Activated CD8-positive, alpha-beta memory T cell treated with anti-CD3 and anti-CD28 coated beads, Interleukin-2, amount 50 U/mL, for 48 hours (primary cell): Measurements from ENCODE around the gene ODAD2.

ENCODE experiments used
- DNase-seq: peaks from one replicate; pipeline ENCODE4 v3.0.0-alpha.2; 2020

ODAD2 gene

DNA sequence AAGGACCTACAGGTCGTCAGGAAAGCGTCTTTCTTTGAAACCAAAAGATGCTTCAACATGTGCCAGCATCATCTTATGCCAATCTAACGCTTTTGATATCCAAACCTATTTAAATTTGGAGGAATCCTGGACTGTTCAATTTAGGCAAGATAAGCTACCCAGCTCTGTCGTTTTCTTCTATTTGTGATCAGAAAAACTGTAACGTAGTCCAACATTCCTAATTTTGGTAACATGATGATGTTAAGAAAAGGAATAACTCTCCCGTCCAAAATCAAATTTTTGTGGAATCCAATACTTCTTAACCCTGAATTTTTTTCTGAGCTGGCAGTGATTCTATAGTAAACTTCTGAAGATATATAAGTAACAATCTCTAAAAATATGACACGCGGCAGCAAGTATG, 160.0 kb downstream of the ODAD2 start:
- DNase-seq, result no peak

DNA sequence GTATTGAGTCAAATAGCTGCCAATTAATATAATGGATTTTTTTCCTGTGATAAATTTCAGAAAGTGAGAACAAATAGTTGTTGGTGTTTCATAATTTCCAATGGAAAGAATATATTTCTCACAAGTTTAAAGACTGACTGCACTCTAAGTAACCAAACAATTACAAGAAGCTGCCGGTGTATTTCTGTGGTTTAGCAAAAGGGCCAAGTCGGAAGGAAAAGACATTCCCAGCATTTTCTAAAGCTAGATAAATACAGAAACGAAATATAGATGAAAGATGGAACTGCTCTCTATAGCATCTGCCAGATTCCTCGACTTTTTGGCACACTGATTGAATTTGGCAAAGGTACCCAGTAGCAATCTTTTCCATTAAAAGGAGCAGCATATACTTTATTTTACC, 160.5 kb downstream of the ODAD2 start:
- no peak for DNase-seq

DNA sequence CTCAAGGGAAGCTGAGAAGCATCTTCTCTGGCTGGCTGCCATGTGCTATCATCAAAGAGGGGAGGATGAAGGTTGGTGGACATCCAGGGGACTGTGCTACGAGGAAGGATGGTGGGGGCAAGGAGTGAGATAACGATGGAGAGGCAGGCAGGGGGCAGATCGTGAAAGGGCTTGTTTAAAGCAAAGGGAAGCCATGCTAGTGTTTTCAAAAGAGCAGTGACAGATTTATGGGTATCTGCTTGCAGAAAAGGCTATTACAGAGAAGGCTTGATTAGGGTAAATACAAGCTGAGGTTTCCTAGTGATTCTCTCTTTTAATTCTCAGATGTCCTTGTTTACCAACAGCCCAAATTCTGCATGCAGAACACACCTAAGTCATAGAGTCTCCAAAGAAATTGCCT, 164.4 kb downstream of the ODAD2 start:
- no peak for DNase-seq

DNA sequence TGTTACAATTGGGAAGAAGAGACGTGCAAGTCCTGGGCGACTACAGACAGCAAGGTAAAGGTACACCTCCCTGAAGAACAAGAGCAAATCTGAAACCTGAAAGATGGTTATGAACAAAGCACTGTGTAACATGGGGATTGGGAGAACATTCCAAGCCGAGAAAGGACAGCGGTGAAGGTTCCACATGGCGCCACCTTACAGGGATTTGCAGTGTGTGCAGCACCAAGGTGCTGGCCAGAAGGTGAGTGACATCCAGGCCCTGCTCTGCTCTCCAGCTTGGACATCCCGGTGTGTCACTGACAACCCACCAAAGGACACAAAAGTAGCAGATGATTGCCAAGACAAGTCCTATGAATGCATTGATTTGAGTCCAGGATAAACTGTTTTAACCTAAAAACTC, 165.1 kb downstream of the ODAD2 start:
- no peak for DNase-seq

DNA sequence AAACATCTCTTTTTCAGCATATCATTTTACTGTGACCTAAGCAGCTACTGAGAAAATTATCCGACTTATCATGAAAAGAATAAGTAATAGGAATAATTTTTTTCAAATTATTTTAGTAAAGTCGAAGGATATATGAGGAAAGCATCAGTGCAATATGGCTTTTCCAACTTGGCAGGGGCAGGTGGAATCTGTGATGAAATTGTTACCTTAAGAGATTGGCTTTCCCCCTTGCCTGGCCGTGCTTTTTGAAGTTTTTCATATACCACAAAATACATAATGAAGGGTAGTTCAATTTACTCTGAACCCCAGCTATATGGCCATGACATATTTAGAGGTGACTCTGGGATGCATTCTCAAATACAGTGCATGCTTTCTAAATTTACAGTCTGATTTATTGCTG, 166.1 kb downstream of the ODAD2 start:
- no peak for DNase-seq

DNA sequence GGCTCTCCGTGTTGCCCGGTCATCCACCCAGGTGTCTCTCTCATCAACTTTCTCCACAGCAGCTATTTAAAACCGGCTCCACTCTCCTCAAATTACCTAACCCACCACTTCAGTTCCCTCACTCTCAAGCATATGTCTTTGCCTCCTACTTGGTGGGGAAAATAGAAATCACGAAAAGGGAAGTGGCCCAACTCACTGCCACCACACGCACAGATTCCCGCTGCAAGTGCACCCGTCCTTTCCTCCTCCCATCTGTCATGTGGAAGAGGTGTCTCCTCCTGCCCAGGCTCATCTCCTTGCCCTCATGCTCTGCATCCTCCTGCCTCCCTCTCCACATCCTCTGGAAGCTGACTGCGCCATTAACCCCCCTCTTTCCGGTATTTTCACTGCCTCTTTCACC, 172.5 kb downstream of the ODAD2 start:
- DNase-seq, result no peak

DNA sequence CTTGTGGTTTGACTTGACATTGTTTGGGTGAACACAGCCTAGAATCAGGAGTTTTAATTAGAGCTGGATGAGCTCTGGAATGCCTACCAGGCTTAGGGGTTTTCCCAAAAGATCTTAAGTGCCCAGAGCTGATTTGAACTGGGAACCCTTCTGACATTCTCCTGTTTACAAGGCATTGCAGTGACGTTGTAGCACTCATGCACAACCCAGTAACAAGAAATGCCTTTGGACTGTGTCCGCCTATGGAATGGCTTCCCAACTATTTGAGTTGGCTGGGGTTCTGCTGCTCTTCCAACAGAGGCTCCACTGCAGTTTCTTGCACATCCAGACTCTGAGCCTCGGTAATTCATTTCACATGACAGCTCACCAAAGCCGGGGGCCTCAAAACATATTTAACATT, 176.6 kb downstream of the ODAD2 start:
- no peak for DNase-seq

DNA sequence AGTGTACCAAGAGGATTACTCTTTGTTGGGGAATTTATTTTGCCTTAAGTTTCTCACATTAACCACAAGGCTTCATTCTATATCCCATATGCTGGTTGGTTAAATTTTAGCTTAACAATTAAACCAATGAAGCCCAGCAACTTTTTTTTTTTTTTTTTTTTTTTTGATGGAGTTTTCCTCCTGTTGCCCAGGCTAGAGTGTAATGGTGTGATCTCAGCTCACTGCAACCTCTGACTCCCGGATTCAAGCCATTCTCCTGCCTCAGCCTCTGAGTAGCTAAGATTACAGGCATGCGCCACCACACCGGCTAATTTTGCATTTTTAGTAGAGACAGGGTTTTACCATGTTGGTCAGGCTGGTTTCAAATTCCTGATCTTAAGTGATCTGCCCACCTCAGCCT, 178.2 kb downstream of the ODAD2 start:
- DNase-seq, result no peak

DNA sequence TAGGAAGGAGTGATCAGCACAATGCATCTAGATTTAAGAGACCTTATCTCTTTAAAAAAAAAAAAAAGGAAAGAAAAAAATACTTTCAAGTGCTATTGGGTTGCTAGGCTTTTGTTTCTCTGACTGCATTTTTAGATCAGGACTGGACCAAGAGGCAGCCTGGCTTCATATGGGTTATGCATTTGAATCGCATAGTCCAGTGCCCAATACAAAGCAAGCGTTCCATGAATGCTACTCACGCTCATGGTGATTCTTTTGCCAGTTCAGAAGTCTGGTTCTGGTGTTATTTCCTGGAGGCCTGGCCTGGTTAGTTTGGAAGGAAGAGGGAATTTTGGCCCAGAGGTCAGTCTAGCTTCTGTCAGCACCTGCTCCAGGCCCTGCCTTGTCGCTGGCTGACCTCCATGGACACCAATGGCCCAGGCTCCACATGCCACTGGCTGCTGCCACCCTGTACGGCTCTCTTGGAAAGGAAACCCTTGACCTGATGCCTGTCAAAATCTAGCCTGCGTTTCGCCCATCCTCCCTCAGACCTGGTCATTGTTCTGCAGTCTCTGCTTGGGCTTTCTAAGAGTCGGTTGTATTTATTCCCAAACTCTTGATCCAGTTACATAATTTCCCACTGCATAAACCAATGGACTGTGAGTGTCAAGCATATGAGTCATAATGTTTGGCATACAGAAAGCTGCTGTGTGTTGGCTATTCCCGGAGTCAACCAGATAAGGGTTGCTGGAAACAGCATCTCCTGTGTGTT, 178.9 kb downstream of the ODAD2 start:
- DNase-seq, result no peak

DNA sequence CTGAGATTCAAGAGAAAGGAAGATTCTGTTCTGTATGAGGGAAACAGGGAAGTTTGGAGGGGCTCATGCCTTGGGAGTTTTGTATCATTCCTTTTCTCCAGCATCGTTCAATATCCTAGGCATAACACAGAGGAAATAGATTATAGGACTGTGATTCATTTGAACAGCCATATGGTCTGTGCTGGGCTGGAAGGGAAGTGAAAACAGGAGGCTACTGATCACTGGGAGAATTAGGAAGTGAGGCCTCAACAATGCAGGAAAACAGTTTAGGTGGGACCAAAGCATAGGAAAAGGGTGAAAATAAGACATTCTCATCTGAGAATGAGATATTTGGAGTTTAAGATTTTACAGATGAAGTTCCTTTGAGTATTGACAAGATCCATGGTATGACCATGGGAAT, 182.6 kb downstream of the ODAD2 start:
- no peak for DNase-seq

DNA sequence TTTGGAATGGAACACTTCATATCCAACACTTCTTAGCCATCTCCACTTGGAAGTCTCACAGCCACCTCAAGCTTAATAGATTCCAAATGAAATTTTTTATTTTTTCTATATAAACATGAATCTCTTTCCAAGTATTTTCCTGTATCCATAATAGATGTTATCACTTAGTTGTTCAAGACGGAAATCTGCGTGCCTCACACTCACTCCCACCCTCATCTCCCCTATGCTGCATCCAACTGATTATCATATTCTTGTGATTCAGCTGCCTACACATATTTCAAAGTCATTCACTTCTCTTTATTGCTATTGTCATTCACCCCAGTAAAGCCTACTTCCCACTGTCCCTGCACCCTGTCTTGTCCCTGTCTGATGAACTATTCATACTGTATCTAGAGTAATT, 183.0 kb downstream of the ODAD2 start:
- DNase-seq, result no peak

DNA sequence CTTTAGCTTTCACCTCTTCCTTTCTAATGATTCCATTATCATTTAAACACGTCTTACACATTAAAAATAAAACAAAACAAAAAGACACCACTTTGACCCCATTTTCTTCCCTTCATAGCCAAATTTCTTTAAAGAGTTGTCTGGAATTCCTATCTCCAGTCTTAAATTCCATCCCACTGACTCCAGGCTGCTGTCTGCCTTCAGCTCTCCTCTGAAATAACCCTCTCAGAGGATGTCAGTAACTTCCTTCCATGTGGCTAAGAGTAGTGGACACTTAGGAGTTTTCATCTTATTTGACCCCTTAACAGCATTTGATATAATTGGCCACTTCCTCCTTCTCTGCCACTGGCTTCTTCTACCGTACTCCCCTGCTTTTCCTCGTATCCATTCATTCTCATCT, 183.6 kb downstream of the ODAD2 start:
- no peak for DNase-seq

DNA sequence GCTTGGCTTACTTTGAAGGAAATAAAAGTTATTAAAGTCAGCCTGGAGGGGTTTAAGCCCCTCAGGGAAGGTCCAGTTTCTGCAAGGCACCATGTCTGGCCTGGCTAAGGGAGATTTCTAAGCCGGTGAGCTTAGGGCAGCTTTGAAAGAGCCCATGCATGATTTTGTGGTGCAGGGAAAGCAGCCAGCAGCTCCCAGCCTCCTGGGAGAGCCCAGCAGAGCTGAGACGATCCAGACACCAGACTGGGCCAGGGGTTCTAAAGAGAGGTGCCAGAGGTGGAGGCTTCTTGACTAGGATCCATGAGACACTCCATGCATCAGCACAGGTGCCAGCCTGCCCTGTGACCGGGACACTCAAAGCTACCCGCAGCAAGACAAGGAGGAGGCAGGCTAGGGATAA, 193.7 kb downstream of the ODAD2 start:
- no peak for DNase-seq

DNA sequence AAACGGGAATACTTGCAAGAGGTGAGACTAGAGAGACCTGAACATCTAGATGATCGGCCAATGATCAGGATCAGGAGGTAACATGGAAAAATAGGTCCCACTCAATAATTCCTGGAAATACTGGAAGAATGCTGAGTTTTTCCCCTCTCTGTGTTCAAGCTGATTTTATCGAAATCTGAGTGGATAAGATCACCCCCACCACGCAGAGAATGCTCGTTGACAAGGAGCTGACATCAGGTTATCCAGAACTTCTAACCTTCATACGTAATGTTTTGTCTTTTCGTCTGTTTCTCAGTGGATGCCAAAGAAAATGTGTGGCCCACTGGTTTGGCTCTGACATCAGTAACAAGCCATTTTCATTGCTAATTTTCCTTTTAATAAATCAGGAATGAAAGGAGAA, 194.7 kb downstream of the ODAD2 start:
- DNase-seq, result no peak

DNA sequence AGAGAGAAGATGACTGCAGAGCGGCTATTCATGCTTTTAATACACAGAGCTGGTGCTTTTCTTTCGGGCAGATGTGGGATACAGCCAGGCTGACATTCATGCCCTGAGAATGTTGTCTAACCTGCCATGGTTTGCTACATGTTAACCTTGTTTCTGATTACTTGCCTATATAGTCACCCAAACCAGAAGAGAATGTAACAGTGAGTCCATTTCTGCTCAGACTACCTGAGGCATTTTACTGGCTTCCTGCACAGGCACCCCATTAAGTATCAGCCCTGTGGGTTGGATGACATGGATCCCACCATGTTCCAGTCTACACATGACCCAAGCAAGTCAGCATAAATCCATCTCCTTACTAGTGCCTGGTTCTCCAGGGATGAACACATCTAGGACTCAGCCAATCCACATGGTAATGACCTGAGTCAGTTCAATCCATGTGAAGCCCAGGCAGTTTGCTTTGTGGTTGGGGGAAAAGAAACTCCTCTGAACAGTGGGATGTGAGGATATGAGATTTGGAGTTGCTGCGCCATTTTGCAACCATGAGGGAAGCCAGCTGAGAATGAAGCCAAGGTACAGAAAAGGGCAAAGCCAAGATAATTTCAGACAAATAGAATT, 197.6 kb downstream of the ODAD2 start:
- no peak for DNase-seq

DNA sequence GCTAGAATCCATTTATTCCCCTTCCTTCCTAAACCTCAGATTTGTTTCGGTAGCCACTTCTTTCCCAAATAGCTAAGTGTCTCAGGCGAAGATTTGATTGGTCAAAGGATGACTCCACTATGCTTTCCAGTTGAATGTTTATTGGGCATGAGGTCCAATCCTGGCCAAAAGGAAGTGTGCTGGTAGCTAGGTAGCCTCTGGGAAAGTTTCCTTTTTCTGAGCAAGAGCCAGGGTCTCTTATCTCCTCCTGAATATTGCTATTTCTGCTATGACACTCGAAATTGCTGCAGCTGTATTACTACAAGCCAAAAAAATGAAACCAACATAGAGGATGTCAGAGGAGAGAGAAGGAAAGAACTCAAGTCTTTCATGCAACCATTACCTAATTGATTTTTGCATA, 199.8 kb downstream of the ODAD2 start:
- no peak for DNase-seq

DNA sequence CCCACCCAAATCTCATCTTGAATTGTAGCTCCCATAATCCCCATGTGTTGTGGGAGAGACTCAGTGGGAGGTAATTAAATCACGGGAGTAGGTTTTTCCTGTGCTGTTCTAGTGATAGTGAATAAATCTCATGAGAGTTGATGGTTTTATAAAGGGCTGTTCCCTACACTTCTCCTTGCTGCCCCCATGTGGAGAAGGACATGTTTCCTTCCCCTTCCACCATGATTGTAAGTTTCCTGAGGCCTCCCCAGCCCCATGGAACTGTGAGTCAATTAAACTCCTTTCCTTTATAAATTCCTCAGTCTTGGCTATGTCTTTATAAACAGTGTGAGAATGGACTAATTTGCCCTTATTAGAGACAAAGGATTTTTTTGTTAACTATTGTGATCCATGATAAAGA, 204.7 kb downstream of the ODAD2 start:
- DNase-seq, result no peak

DNA sequence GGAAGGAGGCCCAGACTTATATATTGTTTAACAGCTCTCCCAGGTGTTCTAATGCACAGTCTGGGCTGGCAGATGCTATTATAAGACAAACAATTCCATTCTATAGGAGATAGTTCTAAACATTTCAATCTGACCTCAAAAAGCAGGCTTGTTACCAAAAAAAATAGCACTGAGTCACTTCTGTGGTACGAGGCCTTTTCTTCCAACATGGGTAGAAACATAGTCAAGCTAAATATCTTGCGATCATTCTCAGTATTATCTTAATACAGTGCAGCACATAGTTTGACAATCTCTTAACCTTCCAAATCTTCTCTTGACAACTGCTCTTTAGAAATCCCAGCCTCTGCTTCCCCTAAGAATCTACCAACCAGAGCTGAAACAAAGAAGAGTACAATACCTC, 206.7 kb downstream of the ODAD2 start:
- no peak for DNase-seq

DNA sequence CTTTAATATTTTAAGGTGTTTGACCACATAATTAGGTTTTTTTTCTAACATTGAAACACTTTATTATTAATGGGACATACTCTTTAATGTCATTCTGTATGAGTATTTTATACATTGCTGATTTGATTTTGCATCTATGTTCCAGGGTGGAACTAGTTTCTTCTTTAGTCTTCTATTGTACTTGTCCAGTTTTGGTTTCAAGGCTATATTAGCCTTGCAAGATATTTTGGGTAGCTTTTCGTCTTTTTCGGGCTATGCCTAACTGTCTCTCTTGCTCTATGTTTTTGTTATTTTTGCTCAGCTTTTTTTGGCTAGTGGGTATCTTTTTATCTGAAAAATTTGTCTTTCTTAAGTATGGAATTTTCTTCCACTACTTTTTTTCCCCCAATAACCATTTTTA, 214.6 kb downstream of the ODAD2 start:
- DNase-seq, result no peak

DNA sequence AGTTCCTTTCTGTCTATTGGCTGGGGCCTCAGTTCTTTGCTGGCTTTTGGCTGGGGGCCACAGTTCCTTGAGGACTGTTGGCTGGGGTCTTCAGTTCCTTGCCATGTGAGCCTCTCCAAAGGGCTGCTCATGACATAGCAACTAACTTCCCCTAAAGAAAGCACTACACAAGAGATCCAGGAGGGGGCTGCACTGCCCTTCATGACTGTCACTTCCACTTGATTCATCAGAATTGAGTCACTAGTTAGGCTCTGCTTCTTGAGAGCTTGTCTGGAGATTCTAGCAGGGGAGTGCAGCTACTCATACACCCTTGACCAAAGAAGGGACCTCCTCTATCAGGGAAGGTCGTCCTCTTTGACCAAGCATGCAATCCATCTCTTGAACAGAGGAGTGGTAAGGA, 215.2 kb downstream of the ODAD2 start:
- no peak for DNase-seq

DNA sequence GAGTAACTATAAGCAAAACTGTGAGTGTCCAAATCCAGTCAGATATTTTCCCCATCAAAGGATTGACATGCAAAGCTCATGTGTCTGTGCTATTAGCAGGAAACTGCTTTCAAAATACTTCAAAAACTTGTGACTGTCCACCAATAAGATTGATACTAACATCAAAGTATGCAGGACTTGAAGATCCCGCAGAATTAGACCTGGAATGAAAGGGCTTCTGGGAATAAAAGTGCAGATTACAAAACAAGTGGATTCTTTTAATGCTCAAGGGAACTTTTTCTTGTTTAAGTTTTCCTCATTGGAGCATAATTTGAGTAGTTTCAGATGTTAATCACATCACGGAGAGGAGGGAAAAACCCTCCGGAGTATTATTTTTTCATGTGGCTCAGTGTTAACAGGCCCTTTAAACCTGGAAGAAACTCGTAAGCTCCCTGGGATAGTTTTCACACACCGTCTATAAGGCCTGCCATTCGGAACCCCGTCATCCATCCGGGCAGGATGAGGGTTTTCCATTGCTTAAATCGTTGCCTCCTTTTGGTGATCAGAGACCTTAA, 219.3 kb downstream of the ODAD2 start:
- DNase-seq, result no peak

DNA sequence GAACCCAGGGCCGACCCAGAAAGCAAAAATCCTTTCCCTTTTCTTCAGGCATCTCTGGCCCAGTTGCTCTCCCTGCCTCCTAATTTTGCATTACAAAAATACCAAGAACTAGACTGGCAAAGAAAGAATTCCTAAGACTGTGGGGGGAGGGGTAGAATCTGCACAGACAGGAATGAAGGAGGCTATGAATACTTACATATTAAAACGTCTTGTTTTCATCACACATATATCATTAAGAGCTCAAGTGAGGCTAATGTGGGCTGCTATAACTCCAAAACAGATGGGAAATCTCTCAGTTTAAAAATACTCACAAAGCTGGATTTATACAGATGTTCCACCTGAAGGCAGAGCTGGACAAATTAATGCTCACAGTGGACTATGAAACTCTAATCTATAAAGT, 224.0 kb downstream of the ODAD2 start:
- no peak for DNase-seq

DNA sequence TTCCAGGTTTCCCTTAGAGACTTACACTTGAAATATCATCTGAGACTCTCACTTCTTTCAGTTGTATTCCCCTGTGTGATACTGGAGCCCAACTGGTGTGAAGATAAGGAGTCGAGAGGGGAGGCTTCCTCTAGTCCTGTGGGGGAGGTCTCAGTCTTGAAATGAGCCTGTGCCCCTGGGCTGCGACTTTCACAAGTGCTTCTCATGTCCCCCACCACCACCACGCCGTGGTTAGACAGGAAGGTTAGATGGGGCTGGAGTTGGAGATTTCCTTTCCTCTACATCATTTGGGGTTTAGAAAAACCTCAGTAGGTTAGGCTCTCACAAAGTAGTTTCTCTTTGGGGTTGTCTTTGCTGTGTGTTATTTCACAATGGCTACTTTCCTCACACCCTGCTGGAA, 227.6 kb downstream of the ODAD2 start:
- DNase-seq, result peak; percentile 53

DNA sequence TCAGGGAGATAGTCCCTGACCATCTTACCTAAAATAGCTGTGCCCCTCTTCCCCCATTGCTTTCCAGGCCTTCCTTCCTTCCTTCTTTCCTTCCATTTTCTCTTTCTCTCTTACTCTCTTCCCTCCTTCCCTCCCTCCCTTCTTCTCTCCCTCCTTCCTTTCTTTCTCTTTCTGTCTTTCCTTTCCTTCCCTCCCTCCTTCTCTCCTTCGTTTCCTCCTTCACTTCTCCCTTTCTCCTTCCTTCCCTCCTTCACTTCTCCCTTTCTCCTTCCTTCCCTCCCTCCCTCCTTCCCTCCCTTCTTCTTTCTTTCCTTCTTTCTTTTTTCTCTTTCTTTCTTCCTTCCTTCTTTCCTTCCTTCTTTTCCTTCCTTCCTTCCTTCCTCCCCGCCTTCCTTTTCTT, 228.7 kb downstream of the ODAD2 start:
- DNase-seq, result no peak
